Esophagus mucosa (tissue), 1 donor: Measurements from ENCODE around the gene FBXL15. TPM values are rescaled to one million over a fixed set of nuclear protein-coding genes. Genes with fewer than 3 reads are reported as not detected.

Experiments used
- ATAC-seq: fragments of 200-7000 bp; cut with Tn5 transposase; one replicate; pipeline ENCODE4 v1.9.1; 2020
- total RNA-seq: library from RNA; stranded (reverse); gene quantifications from one replicate; pipeline ENCODE4 v1.2.4, GENCODE V29; 2023
- donor health status: DM: yes; HTN: yes; CAD: no.

FBXL15 gene
- total RNA-seq, 1 donor from 2014 or later = 9.4 TPM

- ATAC-seq = no peak
Measured at GRCh38 chr10:102411341-102412255, 9.0 kb upstream of the FBXL15 start.

DNA sequence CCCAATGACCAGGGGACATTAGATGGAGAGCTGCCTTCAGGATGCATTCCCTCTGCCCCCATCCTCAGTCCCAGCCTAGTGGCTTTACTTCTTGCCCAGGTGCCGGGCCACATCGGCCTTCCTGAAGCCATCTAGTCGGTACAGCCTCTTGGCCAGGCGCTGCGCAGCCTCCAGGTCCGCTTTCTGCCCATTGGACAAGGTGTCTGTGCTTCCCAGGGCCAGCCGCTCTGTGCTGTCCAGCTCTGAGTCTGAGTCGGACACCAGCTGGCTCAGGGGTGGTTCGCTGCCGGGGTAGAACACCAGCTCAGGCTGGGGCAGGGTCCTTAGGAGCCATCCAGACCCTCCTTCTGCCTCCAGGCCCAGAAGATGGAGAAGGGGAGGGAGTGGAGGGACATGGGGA, 8.3 kb upstream of the FBXL15 start:
- ATAC-seq = no peak

GRCh38 chr10:102413053-102413705, 7.5 kb upstream of the FBXL15 start:
- no peak for ATAC-seq

DNA sequence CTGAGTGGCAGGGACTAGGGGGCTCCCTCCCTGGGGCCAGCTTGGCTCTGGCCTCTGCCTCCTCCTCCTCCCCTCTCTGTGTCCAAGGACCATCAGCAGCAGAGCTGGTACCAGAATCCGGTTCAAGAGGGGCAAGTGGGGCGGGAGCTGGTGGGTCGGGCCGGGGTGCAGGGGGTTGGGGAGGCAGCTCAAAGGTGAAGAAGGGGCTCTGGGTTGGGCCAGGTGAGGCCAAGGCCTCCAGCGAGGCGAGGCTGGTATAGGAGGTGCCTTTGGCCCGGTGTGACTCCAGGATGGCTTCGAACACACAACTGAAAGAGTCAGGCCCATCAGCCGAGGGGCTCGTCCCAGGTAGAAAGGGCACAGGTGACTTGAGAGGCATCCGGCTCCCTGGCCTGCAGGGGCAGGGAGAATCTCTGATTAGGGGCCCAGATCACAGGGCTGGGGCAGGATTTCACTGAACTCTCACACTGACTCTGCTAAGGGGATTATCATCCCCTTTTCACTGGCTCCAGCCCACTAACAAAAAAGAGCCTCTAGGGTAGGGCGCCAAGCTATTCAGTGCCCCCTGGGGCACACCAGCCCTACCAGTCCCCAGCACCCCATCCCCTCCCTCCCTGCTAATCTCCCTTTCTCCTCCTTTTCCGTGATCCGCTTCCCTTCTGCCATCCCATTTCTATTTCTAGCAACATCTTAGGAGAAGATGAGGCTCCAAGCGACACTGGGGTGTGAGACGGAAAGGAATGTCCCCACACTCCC, 6.7 kb upstream of the FBXL15 start:
- no peak for ATAC-seq

DNA sequence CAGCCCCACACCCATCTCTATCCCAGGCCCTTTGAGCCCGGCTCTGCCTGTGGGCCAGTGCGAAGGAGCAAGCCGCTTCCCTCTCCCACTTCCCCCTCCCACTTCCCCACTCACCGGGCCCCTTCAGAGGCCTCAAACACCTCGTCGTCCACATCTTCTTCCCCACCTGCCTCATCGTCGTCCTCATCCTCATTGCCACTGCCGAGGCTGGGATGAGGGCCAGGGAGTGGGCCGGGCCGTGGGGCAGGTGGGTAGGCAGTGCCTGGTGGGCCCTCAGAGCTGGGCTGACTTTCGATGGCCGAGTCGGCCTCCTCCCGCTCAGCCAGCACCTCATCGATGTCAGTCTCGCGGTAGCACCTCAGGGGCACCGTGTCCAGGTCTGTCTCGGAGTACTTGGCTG, 5.9 kb upstream of the FBXL15 start:
- no peak for ATAC-seq

GRCh38 chr10:102416283-102416682, 4.4 kb upstream of the FBXL15 start:
- ATAC-seq = no peak

- no peak for ATAC-seq
Measured at GRCh38 chr10:102416695-102417094, 3.9 kb upstream of the FBXL15 start.

GRCh38 chr10:102418622-102419268, 1.9 kb upstream of the FBXL15 start, which contains the start of gene PSD:
PSD (minus strand) TSS chr10:102418785; CDS start chr10:102417038, 1,747 bp downstream.
- ATAC-seq = no peak

DNA sequence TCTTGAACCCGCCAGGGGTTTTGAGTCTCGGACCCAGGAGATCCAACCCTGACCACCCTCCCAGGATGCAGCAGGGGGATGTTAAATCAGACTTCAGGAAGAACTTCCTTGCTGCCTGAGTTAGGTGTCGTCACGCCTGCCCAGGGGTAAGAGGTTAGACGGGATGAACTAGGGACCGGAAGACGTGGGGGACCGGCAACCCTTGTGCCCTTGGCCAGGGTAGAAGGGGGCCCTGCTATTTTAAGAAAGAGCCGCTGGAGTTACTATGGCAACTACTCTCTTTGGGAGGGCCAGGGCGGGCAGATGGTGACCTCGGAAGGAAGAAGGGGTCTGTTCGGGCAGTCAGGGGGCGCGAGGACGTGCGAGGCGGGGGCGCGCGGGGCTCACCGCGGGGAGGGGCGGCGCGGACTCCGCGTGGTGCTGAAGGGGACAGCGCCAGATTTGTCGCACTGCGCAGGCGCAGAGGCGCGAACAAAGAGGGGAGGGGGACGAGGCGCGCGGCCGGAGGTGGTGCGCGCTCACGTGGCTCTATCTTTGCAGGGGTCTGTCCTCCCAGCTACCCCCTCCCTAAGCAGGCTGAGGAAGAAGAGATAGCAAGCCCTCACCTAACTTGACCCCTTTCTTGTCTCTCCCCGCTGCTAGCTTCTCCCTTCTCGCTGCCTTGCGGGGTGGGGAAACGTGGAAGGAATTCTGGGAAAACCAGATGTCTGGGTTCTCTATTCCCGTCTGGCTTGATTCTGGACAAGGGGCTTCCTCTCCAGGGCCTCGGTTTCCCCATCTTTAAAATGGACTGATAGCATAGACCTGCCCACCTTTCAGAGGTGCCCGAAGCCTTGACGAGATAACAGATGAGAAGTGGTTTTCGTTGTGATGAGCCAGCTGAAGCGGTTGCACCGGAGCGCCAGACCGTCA, 1.1 kb upstream of the FBXL15 start:
- no peak for ATAC-seq

DNA sequence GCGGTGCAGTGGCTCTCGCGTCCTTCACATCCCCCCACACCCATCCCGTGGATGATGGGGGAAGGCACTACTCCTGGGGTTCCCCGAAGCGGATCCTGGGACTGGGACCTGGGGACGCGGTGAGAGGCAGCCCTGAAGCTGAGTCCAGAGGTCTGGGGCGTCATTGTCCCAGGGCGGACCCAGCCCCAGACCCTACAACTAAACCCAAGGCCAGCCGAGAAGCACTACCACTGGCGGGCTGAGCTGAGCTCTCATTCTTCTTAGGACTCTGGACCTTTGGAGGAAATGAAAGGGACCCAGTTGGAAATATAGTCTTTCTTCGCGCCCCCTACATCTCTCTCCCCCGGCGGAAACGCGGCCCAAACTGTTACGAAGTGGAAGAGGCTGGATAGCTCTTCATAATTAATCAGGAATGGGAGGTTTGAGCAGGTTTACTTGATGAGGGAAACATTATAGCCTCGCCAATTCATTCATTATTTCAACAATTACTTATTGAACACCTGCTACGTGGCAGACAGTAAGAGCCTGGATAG, 389 bp upstream of the FBXL15 start:
- no peak for ATAC-seq

- peak; percentile 0 for ATAC-seq
Measured at GRCh38 chr10:102421507-102421756, 796 bp downstream of the FBXL15 start.

DNA sequence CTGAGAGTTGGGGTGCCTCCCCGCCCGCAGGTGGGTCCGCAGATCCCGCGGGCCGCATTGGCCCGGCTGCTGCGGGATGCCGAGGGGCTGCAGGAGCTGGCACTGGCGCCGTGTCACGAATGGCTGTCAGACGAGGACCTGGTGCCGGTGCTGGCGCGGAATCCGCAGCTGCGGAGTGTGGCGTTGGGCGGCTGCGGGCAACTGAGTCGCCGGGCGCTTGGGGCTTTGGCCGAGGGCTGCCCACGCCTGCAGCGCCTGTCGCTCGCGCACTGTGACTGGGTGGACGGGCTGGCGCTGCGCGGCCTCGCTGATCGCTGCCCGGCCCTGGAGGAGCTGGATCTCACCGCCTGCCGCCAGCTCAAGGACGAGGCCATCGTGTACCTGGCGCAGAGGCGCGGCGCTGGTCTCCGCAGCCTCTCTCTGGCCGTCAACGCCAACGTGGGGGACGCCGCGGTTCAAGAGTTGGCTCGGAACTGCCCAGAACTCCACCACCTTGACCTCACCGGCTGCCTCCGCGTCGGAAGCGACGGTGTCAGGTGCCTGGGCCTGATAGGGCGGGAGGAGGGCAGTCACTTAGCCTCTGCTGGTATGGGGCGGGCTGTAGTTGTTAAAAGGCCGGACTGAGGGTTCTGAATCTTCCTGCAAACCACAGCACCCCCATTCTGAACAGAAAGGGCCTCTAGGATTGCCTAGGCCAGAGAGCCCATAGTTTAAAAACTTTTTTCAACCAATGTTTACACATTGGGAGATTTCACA, 1.3 kb downstream of the FBXL15 start:
- ATAC-seq = peak; percentile 47

- peak; percentile 63 for ATAC-seq
Measured at GRCh38 chr10:102422545-102423129, 2.0 kb downstream of the FBXL15 start.

DNA sequence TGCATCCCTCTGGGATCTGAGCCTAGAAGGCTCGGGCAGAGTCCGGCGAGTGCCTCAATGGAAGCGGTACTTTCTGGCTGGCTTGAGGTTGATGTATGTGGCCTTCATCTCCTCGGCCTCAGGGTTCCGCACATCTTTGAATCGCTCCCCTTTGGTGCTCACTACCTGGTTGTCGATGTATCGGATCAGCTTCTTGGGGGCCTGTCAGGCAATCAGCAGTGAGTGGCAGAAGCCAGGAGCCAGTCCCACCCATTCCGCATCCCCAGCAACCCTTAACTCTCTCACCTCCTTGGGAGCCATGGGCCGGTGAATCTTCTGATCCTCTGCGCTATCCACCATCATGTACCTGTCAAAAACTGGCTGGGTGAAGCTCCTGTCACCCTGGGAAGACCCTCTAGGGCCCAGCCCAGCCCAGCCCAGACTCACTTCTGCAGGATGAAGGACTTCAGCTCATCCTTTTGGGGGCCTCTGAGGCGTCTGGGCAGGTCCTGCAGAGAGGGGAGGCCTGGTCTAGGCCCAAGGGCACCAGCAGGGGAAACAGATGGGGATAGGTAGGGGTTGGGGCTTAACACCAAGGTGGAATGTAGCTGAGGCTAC, 2.8 kb downstream of the FBXL15 start:
- ATAC-seq = no peak

- ATAC-seq = no peak
Measured at GRCh38 chr10:102424145-102424544, 3.5 kb downstream of the FBXL15 start.

DNA sequence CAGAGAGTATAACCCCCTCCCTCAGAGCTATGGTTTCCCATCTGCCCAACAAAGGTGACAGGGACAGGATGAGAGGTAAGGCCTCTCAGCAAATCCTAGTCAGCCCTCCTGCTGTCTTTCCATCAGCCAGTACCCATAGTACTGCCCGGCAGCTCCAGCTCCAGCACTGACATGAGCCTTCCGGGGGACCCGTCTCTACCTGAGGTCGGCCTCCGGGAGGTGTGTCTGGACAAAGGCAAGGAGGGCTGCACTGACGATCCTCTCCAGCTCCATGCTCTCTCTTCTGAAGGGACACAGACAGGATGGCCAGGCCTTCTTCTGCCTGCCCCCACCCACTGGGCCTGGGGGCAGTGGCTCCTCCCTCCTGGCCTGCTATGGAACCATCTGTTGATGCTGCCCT, 4.3 kb downstream of the FBXL15 start:
- ATAC-seq = no peak

- ATAC-seq = no peak
Measured at GRCh38 chr10:102425444-102425843, 4.8 kb downstream of the FBXL15 start.

DNA sequence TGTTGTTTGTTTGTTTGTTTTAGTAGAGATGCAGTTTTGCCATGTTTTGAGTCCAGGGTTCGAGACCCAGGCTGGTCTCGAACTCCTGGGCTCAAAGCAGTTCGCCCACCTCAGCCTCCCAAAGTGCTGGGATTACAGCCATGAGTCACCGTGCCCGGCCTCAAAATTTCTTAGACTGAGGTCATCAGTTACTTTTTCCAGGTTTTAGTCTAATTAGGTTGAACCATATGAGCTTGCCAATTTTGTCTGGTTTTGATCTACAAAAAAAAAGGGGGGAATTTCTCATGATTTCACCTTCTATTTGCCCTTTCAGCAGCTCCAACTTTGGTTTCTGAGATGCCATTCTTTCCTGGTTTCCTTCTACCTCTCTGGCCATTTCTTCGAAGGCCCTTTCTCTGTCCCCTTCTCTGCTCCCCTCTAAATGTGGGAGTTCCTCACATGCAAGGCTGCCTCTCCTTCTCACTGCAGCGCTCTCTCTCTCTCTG, 6.2 kb downstream of the FBXL15 start:
- no peak for ATAC-seq

DNA sequence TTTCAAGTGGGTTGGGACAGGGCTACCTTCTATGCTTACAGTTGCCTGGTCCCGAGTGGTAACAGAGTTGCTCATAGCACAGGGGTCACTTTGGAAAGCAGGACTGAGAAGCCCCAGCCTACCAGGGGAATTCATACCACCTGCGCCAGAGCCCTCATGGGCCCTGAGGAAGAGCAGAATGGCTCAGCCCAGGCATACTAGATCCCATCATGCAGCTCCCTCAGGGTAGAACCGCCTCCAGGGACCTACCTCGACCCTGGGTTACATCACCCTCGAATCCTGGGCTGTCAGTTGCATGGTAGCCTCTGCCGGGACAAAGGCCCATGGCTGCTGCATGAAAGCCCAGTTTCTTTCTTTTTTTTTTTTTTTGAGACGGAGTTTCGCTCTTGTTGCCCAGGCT, 8.8 kb downstream of the FBXL15 start:
- ATAC-seq = no peak
